ENCODE data around the gene FITM1.

FITM1 gene

GRCh38 chr14:24143511-24143910 is 13.1 kb downstream of the FITM1 start:
- TF ChIP-seq EP300 (IDR thresholded peaks at IDR 0.05; ENCODE audit: borderline replicate concordance) (no peak), EGR1 (IDR thresholded peaks at IDR 0.05) (no peak), ZBTB7A (IDR thresholded peaks at IDR 0.05; ENCODE audit: low read depth) (no peak), USF1 (IDR thresholded peaks at IDR 0.05) (no peak), CREB1 (IDR thresholded peaks at IDR 0.05; ENCODE audit: low read depth) (no peak), CEBPB (IDR thresholded peaks at IDR 0.05) (no peak), TCF12 (IDR thresholded peaks at IDR 0.05; ENCODE audit: low read depth) (no peak), YY1 (IDR thresholded peaks at IDR 0.05; ENCODE audit: low read depth) (no peak), RAD21 (IDR thresholded peaks at IDR 0.05; ENCODE audit: low read depth) (no peak), NFIC (IDR thresholded peaks at IDR 0.05) (no peak), REST (IDR thresholded peaks at IDR 0.05; ENCODE audit: low read depth) (no peak), FOXM1 (IDR thresholded peaks at IDR 0.05; ENCODE audit: borderline replicate concordance, low read depth) (no peak), MAX (IDR thresholded peaks at IDR 0.05) (no peak), TAF1 (IDR thresholded peaks at IDR 0.05; ENCODE audit: low read depth) (no peak), TEAD4 (IDR thresholded peaks at IDR 0.05) (no peak)

- TF ChIP-seq ZBTB7A (IDR thresholded peaks at IDR 0.05; ENCODE audit: low read depth) (no peak), USF1 (IDR thresholded peaks at IDR 0.05) (no peak), NFIC (IDR thresholded peaks at IDR 0.05) (no peak), TAF1 (IDR thresholded peaks at IDR 0.05; ENCODE audit: low read depth) (no peak), TCF12 (IDR thresholded peaks at IDR 0.05; ENCODE audit: low read depth) (no peak), FOXM1 (IDR thresholded peaks at IDR 0.05; ENCODE audit: borderline replicate concordance, low read depth) (no peak), EP300 (IDR thresholded peaks at IDR 0.05; ENCODE audit: borderline replicate concordance) (no peak), EGR1 (IDR thresholded peaks at IDR 0.05) (no peak), TEAD4 (IDR thresholded peaks at IDR 0.05) (no peak), CREB1 (IDR thresholded peaks at IDR 0.05; ENCODE audit: low read depth) (no peak), CEBPB (IDR thresholded peaks at IDR 0.05) (no peak), MAX (IDR thresholded peaks at IDR 0.05) (no peak), REST (IDR thresholded peaks at IDR 0.05; ENCODE audit: low read depth) (no peak), RAD21 (IDR thresholded peaks at IDR 0.05; ENCODE audit: low read depth) (no peak), YY1 (IDR thresholded peaks at IDR 0.05; ENCODE audit: low read depth) (no peak)
Observed at GRCh38 chr14:24144451-24144850, 14.0 kb downstream of the FITM1 start.

GRCh38 chr14:24145219-24145618 is 14.8 kb downstream of the FITM1 start:
- TF ChIP-seq CEBPB (IDR thresholded peaks at IDR 0.05): no peak
- no peak for TF ChIP-seq RAD21 (IDR thresholded peaks at IDR 0.05; ENCODE audit: low read depth)
- no peak for TF ChIP-seq CREB1 (IDR thresholded peaks at IDR 0.05; ENCODE audit: low read depth)
- TF ChIP-seq MAX (IDR thresholded peaks at IDR 0.05): no peak
- no peak for TF ChIP-seq EGR1 (IDR thresholded peaks at IDR 0.05)
- TF ChIP-seq FOXM1 (IDR thresholded peaks at IDR 0.05; ENCODE audit: borderline replicate concordance, low read depth): no peak
- no peak for TF ChIP-seq TEAD4 (IDR thresholded peaks at IDR 0.05)
- TF ChIP-seq EP300 (IDR thresholded peaks at IDR 0.05; ENCODE audit: borderline replicate concordance): no peak
- no peak for TF ChIP-seq YY1 (IDR thresholded peaks at IDR 0.05; ENCODE audit: low read depth)
- no peak for TF ChIP-seq TAF1 (IDR thresholded peaks at IDR 0.05; ENCODE audit: low read depth)
- no peak for TF ChIP-seq USF1 (IDR thresholded peaks at IDR 0.05)

- no peak for TF ChIP-seq RAD21 (IDR thresholded peaks at IDR 0.05; ENCODE audit: low read depth)
- no peak for TF ChIP-seq CREB1 (IDR thresholded peaks at IDR 0.05; ENCODE audit: low read depth)
- no peak for TF ChIP-seq REST (IDR thresholded peaks at IDR 0.05; ENCODE audit: low read depth)
- TF ChIP-seq TEAD4 (IDR thresholded peaks at IDR 0.05): no peak
- no peak for TF ChIP-seq ZBTB7A (IDR thresholded peaks at IDR 0.05; ENCODE audit: low read depth)
- TF ChIP-seq FOXM1 (IDR thresholded peaks at IDR 0.05; ENCODE audit: borderline replicate concordance, low read depth): no peak
- TF ChIP-seq TCF12 (IDR thresholded peaks at IDR 0.05; ENCODE audit: low read depth): no peak
- TF ChIP-seq EGR1 (IDR thresholded peaks at IDR 0.05): no peak
- no peak for TF ChIP-seq CEBPB (IDR thresholded peaks at IDR 0.05)
- no peak for TF ChIP-seq USF1 (IDR thresholded peaks at IDR 0.05)
- no peak for TF ChIP-seq TAF1 (IDR thresholded peaks at IDR 0.05; ENCODE audit: low read depth)
Observed at GRCh38 chr14:24145690-24146452, 15.4 kb downstream of the FITM1 start.

Data from Ishikawa (cell line).